SK-N-SH (cell line): ENCODE data around the gene LRRC2. TPM values are rescaled to one million over a fixed set of nuclear protein-coding genes. Genes with fewer than 3 reads are reported as not detected.

Experiments
- CTCF ChIA-PET: fragments of 300-600, 350-600 bp; formaldehyde crosslinking; extraction: SDS; loops from one replicate; lab custom pipeline; 2021; lab: Yijun Ruan, JAX
- POLR2A ChIA-PET: fragments of 350-600 bp; sonication (Branson Sonifier 250); formaldehyde crosslinking; extraction: SDS; loops from one replicate; lab custom pipeline; 2020; ENCODE audit warnings: antibody characterized with exemption, inconsistent platforms; lab: Yijun Ruan, JAX
- DNase-seq: peaks from one replicate; pipeline ENCODE4 v3.0.0; 2012
- H2AFZ ChIP-seq: fragments of 200-600 bp; sonication (generic); 2 replicates; pipeline ENCODE4 v1.8.1; 2016; ENCODE audit warnings: antibody characterized with exemption, mild to moderate bottlenecking, low read depth
- H3F3A ChIP-seq: fragments of 200-600 bp; sonication (generic); replicated peaks from 2 replicates; pipeline ENCODE3; 2016; ENCODE audit warnings: antibody characterized with exemption, mild to moderate bottlenecking; ENCODE audit not compliant: insufficient read depth
- H3K27ac ChIP-seq, 2 experiments: fragments of 200-500 bp in 1 of 2; fragments of 200-600 bp in 1 of 2; sonication (Bioruptor generic) in 1 of 2; sonication (generic), shearing (Covaris generic) in 1 of 2; 2 replicates each; pipeline versions ENCODE4 v1.5.1 to v1.6.1; 2014 to 2016; ENCODE audit warnings: low read depth in 2 of 2, inconsistent platforms in 1 of 2, low read length in 1 of 2, mild to moderate bottlenecking in 1 of 2, mixed read lengths in 1 of 2
- H3K27me3 ChIP-seq: fragments of 200-600 bp; sonication (generic), shearing (Covaris generic); 2 replicates; pipeline ENCODE4 v1.6.1; 2016; ENCODE audit warnings: mixed run types; ENCODE audit not compliant: insufficient read depth
- H3K36me3 ChIP-seq, 2 experiments: fragments of 200-500 bp in 1 of 2; fragments of 200-600 bp in 1 of 2; sonication (Bioruptor generic) in 1 of 2; sonication (generic) in 1 of 2; replicated peaks in 1 of 2; 2 replicates each; pipeline versions ENCODE3 to v1.5.1; 2014 to 2016; ENCODE audit warnings: low read length in 1 of 2, mild to moderate bottlenecking in 1 of 2; ENCODE audit not compliant: insufficient read depth in 2 of 2, control insufficient read depth in 1 of 2
- H3K4me1 ChIP-seq, 2 experiments: fragments of 200-500 bp in 1 of 2; fragments of 200-600 bp in 1 of 2; sonication (Bioruptor generic) in 1 of 2; sonication (generic), shearing (Covaris generic) in 1 of 2; 2 replicates each; pipeline versions ENCODE4 v1.5.1 to v1.6.1; 2014 to 2016; ENCODE audit warnings: low read depth in 1 of 2, low read length in 1 of 2, mixed run types in 1 of 2; ENCODE audit not compliant: insufficient read depth in 2 of 2, control insufficient read depth in 1 of 2
- H3K4me2 ChIP-seq: fragments of 200-600 bp; sonication (generic), shearing (Covaris generic); 2 replicates; pipeline ENCODE4 v1.6.1; 2017; ENCODE audit warnings: mixed run types
- H3K4me3 ChIP-seq, 2 experiments: fragments of 200-500 bp in 1 of 2; fragments of 200-600 bp in 1 of 2; sonication (Bioruptor generic) in 1 of 2; sonication (generic), shearing (Covaris generic) in 1 of 2; 2 replicates each; pipeline versions ENCODE4 v1.5.1 to v1.8.1; 2014 to 2016; ENCODE audit warnings: low read depth in 2 of 2, inconsistent platforms in 1 of 2, low read length in 1 of 2, mild to moderate bottlenecking in 1 of 2, mixed read lengths in 1 of 2, moderate library complexity in 1 of 2
- H3K79me2 ChIP-seq: fragments of 200-600 bp; sonication (generic); 2 replicates; pipeline ENCODE4 v1.8.1; 2017; ENCODE audit warnings: mild to moderate bottlenecking; ENCODE audit not compliant: insufficient read depth
- H3K9ac ChIP-seq: fragments of 200-600 bp; sonication (generic); 2 replicates; pipeline ENCODE4 v1.6.1; 2017; ENCODE audit warnings: mixed run types
- H3K9me2 ChIP-seq: fragments of 200-600 bp; sonication (generic); 2 replicates; pipeline ENCODE4 v1.6.1; 2017; ENCODE audit warnings: mixed run types
- H3K9me3 ChIP-seq: fragments of 200-600 bp; sonication (generic); 2 replicates; pipeline ENCODE4 v1.6.1; 2017; ENCODE audit warnings: mixed run types, mild to moderate bottlenecking, moderate library complexity
- H4K20me1 ChIP-seq: fragments of 200-600 bp; sonication (generic); 2 replicates; pipeline ENCODE4 v1.6.1; 2017; ENCODE audit warnings: mild to moderate bottlenecking, mixed run types; ENCODE audit not compliant: insufficient read depth
- CHD2 ChIP-seq: fragments of 150-350 bp; IDR thresholded peaks from 2 replicates; pipeline ENCODE4 v1.6.1; 2018; ENCODE audit warnings: low read length; ENCODE audit not compliant: partially characterized antibody
- ELF1 ChIP-seq: IDR thresholded peaks from 2 replicates; pipeline ENCODE4 v1.4.0; 2012
- FOSL2 ChIP-seq: IDR thresholded peaks from 2 replicates; pipeline ENCODE4 v1.4.0; 2012; ENCODE audit warnings: low read depth, mild to moderate bottlenecking, moderate library complexity, borderline replicate concordance
- FOXJ3 ChIP-seq: sonication (generic); formaldehyde crosslinking; IDR thresholded peaks from 2 replicates; pipeline ENCODE4 v1.5.1; 2020; ENCODE audit warnings: mild to moderate bottlenecking, missing genetic modification reagents
- FOXM1 ChIP-seq: IDR thresholded peaks from 2 replicates; pipeline ENCODE4 v1.4.0; 2012; ENCODE audit warnings: low read depth, mild to moderate bottlenecking
- MXI1 ChIP-seq: IDR thresholded peaks from 2 replicates; pipeline ENCODE4 v1.6.1; 2012; ENCODE audit warnings: mild to moderate bottlenecking, low read depth, low read length, improper control_type of control experiment
- NFIC ChIP-seq: IDR thresholded peaks from 2 replicates; pipeline ENCODE4 v1.4.0; 2012; ENCODE audit warnings: borderline replicate concordance
- NRF1 ChIP-seq: IDR thresholded peaks from 2 replicates; pipeline ENCODE4 v1.6.1; 2012; ENCODE audit warnings: low read depth, mild to moderate bottlenecking, low read length
- POLR2AphosphoS5 ChIP-seq: IDR thresholded peaks from 2 replicates; pipeline ENCODE4 v1.6.1; 2012; ENCODE audit warnings: low read depth, low read length
- RCOR1 ChIP-seq: fragments of 150-350 bp; IDR thresholded peaks from 2 replicates; pipeline ENCODE4 v1.6.1; 2017; ENCODE audit warnings: antibody characterized with exemption, low read length
- RFX5 ChIP-seq: IDR thresholded peaks from 2 replicates; pipeline ENCODE4 v1.6.1; 2012; ENCODE audit warnings: mild to moderate bottlenecking, improper control_type of control experiment, low read length
- RXRA ChIP-seq: IDR thresholded peaks from 2 replicates; pipeline ENCODE4 v1.4.0; 2012; ENCODE audit warnings: low read depth, mild to moderate bottlenecking, borderline replicate concordance
- SIN3A ChIP-seq: IDR thresholded peaks from 2 replicates; pipeline ENCODE4 v1.6.1; 2012; ENCODE audit warnings: low read depth, mild to moderate bottlenecking, low read length, moderate library complexity, borderline replicate concordance
- SMC3 ChIP-seq: IDR thresholded peaks from 2 replicates; pipeline ENCODE4 v1.6.1; 2012; ENCODE audit warnings: low read depth, low read length, improper control_type of control experiment
- WGBS: methylation state at CpG from one replicate; pipeline ENCODE4 v1.1.6; 2017; ENCODE audit warnings: low lambda C conversion rate; 5-methylcytosine and 5-hydroxymethylcytosine counted together
- polyA plus RNA-seq, 3 experiments: library from polyadenylated mRNA; depleted of rRNA; stranded (reverse); fragments of >200 nt; gene quantifications; 2 replicates each; pipeline ENCODE4 v1.2.3, GENCODE V29; 2012
- TF ChIP-seq, protein P1 (sequence below): IDR thresholded peaks from 2 replicates; pipeline ENCODE4 v1.4.0; 2012; ENCODE audit warnings: low read depth, borderline replicate concordance
- TF ChIP-seq, protein P2 (sequence below): fragments of 200-600 bp; sonication (generic); IDR thresholded peaks from 2 replicates; pipeline ENCODE4 v1.6.1; 2017; ENCODE audit warnings: antibody characterized with exemption, mild to moderate bottlenecking, moderate library complexity
- TF ChIP-seq, protein P3 (sequence below): fragments of 150-350 bp; IDR thresholded peaks from 2 replicates; pipeline ENCODE4 v1.6.1; 2017; ENCODE audit warnings: antibody characterized with exemption, low read length, low read depth, borderline replicate concordance
- TF ChIP-seq, protein P4 (sequence below): IDR thresholded peaks from 2 replicates; pipeline ENCODE4 v1.4.0; 2012; ENCODE audit warnings: low read depth
- TF ChIP-seq, protein P5 (sequence below): IDR thresholded peaks from 2 replicates; pipeline ENCODE4; 2012
- TF ChIP-seq, protein P6 (sequence below): fragments of 150-350 bp; IDR thresholded peaks from 2 replicates; pipeline ENCODE4 v1.6.1; 2016; ENCODE audit warnings: mild to moderate bottlenecking, low read depth, low read length

The LRRC2 gene
- polyA plus RNA-seq, 1 of the 3 experiments (the other 2 are of a cell fraction) = 0.13 TPM

DNA sequence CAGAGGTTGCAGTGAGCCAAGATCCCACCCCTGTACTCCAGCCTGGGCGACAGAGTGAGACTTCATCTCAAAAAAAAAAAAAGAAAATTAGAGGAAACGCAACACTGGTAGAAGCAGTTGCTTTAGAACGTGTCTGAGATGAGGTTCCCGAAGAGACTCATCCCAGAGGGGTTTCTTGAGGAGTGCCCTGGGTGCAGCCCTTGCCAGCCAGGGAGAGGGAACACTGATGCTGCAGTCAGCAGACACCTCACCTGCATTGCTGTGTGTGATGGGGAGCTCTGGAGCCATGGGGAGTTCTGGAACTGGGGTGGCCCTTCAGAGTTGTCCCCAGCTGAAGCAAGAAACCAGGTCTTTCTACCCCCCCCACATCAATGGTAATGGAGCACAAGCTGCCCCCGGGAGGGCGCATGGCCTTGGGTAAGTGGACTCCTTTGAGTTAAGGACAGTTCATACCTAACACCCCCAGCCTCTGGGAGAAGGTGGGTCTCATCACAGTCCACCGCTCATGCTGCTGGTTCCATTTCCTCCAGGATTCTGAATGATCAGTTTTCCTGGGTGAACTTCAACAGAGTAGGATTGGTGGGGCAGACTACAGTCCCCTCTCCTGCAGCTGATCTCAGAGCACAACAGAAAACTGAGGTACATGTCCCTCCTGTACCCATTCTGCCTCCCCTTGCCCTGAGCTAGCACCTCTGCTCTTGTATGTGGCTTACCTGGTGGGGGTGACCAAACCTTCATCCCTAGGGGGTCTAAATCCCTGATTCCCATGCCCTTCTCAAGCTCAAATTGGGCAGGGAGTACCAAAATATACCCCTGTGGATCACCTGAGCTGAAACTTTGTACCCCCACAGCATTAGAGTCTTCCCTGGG, 18.7 kb upstream of the LRRC2 start:
- Histone ChIP-seq H3K9ac (no peak overlapping the region), H3K9me2 (no peaks in the 10 kb centered on the region), H3K36me3 (no peaks in the 10 kb centered on the region), H3K27me3 (no peaks in the 10 kb centered on the region; the same call in 1 of the 2 replicates), H4K20me1 (no peaks in the 10 kb centered on the region), H3K9me3 (no peaks in the 10 kb centered on the region), H3K4me1 (no peaks in the 10 kb centered on the region), H3F3A (no peaks in the 10 kb centered on the region), H3K4me3 (no peak overlapping the region), H2AFZ (no peak overlapping the region), H3K4me2 (no peak overlapping the region), H3K79me2 (no peaks in the 10 kb centered on the region), H3K27ac (no peak overlapping the region)
- TF ChIP-seq POLR2AphosphoS5 (no peak), FOXM1 (no peak), NFIC (no peak), RXRA (no peak), SMC3 (no peak), CHD2 (no peak), RCOR1 (no peak), RFX5 (no peak), ELF1 (no peak)
- TF ChIP-seq, protein P1, sequence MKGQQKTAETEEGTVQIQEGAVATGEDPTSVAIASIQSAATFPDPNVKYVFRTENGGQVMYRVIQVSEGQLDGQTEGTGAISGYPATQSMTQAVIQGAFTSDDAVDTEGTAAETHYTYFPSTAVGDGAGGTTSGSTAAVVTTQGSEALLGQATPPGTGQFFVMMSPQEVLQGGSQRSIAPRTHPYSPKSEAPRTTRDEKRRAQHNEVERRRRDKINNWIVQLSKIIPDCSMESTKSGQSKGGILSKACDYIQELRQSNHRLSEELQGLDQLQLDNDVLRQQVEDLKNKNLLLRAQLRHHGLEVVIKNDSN = no peak
- TF ChIP-seq, protein P2, sequence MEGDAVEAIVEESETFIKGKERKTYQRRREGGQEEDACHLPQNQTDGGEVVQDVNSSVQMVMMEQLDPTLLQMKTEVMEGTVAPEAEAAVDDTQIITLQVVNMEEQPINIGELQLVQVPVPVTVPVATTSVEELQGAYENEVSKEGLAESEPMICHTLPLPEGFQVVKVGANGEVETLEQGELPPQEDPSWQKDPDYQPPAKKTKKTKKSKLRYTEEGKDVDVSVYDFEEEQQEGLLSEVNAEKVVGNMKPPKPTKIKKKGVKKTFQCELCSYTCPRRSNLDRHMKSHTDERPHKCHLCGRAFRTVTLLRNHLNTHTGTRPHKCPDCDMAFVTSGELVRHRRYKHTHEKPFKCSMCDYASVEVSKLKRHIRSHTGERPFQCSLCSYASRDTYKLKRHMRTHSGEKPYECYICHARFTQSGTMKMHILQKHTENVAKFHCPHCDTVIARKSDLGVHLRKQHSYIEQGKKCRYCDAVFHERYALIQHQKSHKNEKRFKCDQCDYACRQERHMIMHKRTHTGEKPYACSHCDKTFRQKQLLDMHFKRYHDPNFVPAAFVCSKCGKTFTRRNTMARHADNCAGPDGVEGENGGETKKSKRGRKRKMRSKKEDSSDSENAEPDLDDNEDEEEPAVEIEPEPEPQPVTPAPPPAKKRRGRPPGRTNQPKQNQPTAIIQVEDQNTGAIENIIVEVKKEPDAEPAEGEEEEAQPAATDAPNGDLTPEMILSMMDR = no peak
- TF ChIP-seq, protein P3, sequence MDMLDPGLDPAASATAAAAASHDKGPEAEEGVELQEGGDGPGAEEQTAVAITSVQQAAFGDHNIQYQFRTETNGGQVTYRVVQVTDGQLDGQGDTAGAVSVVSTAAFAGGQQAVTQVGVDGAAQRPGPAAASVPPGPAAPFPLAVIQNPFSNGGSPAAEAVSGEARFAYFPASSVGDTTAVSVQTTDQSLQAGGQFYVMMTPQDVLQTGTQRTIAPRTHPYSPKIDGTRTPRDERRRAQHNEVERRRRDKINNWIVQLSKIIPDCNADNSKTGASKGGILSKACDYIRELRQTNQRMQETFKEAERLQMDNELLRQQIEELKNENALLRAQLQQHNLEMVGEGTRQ = no peak
- whole genome bisulfite sequencing = 53% methylated on average over 7 of the region's 7 CpGs
- ChIA-PET POLR2A (no interaction called here), CTCF (interaction anchor here (0.9 to 2.2 kb wide), 2 partner anchors 11 to 261 kb away, joined by 3 to 7 read pairs; no protein-coding TSS in a partner anchor)
- no peak for DNase-seq

DNA sequence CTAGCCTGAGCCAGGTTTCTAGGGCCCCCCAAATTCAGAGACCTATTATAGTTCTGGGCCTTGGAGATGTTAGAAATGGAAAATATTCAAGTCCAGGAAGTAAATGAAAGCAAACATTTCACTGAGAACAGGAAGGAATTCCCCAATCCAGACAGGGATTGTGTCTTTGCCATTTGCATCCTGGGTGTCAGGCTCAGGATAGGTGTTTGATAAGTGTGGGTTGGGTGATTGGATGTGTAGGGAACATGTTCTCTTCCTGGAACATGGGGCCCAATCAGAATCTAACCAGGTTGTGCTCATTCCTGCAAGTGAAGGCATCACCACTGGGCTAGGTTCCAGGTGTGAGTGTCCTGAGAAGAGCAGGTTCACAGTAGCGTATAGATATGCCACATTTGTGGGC, 14.6 kb upstream of the LRRC2 start:
- Histone ChIP-seq H3K9me2 (no peaks in the 10 kb centered on the region), H3K79me2 (no peaks in the 10 kb centered on the region), H2AFZ (no peak overlapping the region), H4K20me1 (no peaks in the 10 kb centered on the region), H3K4me2 (no peak overlapping the region), H3K4me3 (no peak overlapping the region), H3K36me3 (no peaks in the 10 kb centered on the region), H3K4me1 (no peaks in the 10 kb centered on the region), H3F3A (no peaks in the 10 kb centered on the region), H3K27me3 (no peaks in the 10 kb centered on the region; the same call in 1 of the 2 replicates), H3K9ac (no peak overlapping the region), H3K27ac (no peak overlapping the region), H3K9me3 (no peaks in the 10 kb centered on the region)
- DNase-seq = no peak
- POLR2A ChIA-PET = no interaction called here
- CTCF ChIA-PET = no interaction called here
- 83% methylated on average over 1 of the region's 1 CpG for WGBS
- no peak for TF ChIP-seq SIN3A
- TF ChIP-seq, protein P4, sequence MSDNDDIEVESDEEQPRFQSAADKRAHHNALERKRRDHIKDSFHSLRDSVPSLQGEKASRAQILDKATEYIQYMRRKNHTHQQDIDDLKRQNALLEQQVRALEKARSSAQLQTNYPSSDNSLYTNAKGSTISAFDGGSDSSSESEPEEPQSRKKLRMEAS = no peak
- no peak for TF ChIP-seq NFIC
- TF ChIP-seq FOXM1 = no peak
- TF ChIP-seq, protein P5, sequence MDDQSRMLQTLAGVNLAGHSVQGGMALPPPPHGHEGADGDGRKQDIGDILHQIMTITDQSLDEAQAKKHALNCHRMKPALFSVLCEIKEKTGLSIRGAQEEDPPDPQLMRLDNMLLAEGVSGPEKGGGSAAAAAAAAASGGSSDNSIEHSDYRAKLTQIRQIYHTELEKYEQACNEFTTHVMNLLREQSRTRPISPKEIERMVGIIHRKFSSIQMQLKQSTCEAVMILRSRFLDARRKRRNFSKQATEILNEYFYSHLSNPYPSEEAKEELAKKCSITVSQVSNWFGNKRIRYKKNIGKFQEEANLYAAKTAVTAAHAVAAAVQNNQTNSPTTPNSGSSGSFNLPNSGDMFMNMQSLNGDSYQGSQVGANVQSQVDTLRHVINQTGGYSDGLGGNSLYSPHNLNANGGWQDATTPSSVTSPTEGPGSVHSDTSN = no peak
- TF ChIP-seq FOXJ3 (CRISPR knock-in tag) = no peak
- TF ChIP-seq MXI1 = no peak
- TF ChIP-seq FOSL2 = no peak
- TF ChIP-seq, protein P6, sequence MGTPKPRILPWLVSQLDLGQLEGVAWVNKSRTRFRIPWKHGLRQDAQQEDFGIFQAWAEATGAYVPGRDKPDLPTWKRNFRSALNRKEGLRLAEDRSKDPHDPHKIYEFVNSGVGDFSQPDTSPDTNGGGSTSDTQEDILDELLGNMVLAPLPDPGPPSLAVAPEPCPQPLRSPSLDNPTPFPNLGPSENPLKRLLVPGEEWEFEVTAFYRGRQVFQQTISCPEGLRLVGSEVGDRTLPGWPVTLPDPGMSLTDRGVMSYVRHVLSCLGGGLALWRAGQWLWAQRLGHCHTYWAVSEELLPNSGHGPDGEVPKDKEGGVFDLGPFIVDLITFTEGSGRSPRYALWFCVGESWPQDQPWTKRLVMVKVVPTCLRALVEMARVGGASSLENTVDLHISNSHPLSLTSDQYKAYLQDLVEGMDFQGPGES = no peak
- TF ChIP-seq, protein P1 = no peak
- no peak for TF ChIP-seq POLR2AphosphoS5
- TF ChIP-seq NRF1 = no peak
- no peak for TF ChIP-seq ELF1
